Brain pericyte (primary cell): Measurements from ENCODE around the gene CHRNA9.
"Not testable (repeated sequence)": the region's sequence is repeated elsewhere in the genome, so short reads cannot be mapped to it uniquely, and the experiment has no call there.

ENCODE experiments used
- DNase-seq: peaks from one replicate; pipeline ENCODE4 v3.0.0-alpha.2; 2012; ENCODE audit warnings: low read depth, low spot score

The CHRNA9 gene

DNA sequence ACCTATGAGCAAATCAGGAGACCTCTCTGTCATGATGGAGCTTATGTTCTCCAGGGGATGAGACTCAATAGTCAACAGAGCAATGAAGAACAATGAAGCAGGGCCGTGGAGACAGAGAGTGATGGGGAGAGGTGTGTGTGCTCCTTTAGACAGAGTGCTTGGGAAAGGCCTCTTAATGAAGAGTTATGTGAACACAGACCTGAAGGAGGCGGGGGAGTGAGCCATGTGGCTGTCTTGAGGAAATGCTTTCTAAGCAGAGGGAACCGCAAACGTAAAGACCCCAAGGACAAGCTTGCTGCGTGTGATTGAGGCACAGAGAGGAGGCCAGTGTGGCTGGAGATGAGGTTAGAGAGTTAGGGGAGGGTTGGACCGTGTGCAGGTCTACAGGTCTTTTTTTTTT lies 53.1 kb downstream of the CHRNA9 start:
- DNase-seq = no peak

DNA sequence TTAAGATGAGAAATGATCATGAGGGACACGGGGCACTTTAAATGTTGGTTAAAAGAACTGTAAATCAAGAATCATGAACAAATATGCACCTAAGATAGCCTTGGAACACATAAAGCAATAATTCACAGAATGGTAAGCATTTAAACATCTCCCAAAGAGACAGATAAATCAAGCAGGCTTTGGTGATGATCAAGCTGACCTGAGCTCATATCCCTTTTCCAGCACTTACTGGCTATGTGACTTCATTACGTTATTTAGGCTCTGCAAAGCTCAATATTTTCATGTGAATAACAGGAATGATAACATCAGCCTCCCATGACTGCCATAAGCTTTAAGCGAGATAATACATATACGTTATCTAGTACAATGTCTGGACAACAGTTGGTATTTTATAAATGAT lies 54.9 kb downstream of the CHRNA9 start:
- no peak for DNase-seq

DNA sequence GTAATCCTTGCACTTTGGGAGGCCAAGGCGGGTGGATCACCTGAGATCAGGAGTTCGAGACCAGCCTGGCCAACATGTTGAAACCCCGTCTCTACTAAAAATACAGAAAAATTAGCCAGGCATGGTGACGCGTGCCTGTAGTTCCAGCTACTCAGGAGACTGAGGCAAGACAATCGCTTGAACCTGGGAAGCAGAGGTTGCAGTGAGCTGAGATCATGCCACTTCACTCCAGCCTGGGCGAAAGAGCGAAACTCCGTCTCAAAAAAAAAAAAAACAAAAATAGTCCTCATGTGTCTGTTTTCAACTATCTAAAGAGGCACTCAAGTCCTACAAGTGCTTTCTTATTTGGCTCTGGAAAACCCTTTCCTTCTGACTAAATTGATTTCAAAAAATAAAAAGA lies 57.1 kb downstream of the CHRNA9 start:
- DNase-seq = not testable (repeated sequence)

DNA sequence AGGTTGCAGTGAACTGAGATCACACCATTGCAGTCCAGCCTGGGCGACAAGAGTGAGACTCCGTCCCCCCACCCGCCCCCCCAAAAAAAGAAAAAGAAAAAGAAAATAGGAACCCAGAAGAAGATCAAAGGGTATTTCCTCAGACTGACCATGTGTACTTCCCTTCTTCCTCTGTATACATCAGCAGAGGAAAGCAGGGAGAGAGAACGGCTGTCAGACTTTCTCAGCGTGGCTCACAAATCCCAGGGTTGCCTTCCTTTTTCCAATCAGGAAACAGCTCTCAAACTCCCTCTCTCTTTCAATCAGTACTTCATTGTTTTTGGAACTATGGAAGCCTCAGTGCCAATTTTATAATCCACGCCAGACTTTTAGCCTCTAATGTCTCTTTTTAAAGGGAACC lies 59.1 kb downstream of the CHRNA9 start:
- DNase-seq = no peak

DNA sequence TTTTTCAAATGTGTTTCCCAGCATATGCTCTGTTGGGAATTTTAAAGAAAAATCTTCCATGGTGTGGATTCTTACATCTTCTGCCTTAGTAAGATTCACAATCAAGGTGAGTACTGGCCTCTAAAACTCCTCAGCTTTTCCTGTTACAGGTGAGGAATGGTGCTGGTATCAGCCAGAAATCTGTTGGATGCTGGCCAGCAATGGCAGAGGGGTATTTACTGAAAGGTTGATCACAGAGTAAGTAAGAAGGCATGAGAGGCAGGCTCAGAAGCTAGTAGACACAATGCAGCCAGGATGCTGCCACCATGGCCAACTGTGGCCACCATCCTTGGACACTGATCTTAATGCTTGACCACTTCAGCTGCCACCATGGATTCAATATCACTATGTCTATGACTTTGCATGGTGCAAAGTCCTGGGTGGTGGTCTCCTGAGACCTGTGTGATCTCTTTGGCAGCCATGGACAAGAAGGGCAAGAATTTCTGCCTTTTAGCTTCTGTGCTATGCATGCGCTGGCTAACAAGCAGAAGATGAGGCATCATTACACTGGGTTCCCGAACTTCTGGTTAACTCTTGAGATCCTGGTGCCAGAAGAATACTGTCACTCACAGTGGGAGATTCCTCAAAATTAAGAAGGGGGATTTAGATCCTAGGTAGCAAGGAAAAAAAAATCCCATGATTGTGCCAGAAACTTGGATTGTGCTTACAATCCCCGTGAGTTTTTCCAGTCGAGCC lies 60.2 kb downstream of the CHRNA9 start:
- no peak for DNase-seq

DNA sequence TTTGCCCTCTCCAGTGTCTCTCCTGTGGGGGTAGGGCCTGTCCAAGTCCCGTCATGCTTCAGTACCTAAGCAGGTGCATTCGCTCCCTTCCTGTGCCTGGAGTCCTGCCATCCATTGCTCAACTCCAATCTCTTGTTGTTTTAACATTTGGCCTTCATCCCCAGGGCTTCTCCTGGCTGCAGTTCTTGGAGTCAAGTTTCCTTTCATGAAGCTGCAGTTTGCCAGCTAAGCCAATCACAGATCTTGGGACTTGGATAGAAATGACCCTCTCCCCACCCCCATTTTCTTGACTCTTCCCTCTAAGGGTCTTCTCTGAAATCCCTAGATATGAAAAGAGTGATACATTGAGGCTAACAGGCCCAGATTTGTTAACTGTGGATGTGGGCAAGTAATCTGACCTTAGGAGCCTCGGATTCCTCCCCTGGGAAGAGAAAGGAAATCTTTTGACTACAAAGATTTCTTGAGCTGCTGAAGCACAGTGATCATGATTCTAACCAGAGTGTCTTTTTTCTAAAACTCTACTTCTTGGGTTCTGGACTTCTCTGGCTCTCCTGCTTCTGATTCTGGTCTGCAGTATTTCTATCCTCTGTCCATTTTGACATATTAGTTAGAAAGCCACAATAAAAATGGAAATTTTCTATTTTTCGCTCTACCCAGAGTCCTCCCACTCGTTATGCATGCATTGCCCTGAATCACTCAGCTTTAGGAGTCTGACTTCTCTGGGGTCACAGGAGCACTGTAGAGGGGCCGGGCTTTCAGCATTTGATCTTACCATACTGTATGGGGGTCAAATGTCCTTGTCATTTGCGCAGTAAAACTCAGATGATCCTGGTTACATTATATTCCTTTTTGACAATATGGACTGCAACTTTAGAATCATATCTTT lies 61.0 kb downstream of the CHRNA9 start:
- DNase-seq = peak; percentile 10

DNA sequence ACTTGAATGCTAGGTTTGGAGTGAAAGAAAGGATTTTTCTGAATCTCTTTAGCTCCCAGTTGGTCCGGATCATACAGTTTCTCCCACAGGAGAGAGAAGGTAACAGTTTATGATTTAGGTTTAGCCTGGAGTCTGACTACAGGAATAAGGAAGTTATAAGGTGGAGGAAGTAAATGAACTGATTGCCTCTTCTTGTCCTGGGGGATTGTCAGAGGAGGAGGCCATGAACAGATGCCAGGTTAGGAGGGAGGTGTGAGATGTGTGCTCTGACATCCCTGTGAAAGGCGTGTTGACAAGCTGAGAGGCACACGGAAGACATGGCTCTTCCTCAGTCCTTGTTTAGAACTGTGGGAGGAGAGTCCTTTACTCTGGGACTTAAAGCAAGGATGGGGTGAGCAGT lies 64.4 kb downstream of the CHRNA9 start:
- no peak for DNase-seq

DNA sequence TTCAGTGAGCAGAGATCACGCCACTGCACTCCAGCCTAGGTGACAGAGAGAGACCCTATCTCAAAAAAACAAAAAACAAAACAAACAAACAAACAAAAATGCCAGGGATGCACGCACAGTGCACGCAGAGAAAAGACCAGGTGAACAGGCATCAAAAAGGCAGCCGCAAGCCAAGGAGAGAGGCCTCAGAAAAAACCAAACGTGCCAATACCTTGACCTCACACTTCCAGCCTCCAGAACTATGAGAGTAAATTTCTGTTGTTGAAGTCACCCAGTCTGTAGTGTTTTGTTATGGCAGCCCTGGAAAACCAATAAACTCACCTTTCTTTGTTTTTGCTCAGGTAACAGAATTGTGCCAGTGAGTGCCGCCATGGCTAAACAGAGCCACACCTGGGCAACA lies 66.0 kb downstream of the CHRNA9 start:
- no peak for DNase-seq

DNA sequence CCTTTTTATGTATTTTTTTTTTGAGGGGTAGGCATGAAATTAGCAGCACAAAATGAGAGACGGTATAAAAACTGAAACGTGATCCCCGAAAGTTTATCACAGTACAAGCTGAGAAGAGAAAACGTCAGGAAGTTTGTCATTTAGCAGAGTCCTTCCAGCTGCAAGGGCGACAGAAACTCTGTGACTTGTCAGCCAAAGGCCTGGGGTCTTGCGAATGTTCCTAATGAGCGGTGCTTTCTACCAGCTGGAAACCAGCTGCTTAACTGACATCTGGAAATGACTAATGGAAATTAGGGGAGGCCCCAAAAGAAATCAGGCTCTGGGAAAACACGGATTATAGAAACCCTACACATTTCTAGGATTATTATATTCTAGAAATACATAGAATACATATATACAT lies 66.5 kb downstream of the CHRNA9 start:
- no peak for DNase-seq

DNA sequence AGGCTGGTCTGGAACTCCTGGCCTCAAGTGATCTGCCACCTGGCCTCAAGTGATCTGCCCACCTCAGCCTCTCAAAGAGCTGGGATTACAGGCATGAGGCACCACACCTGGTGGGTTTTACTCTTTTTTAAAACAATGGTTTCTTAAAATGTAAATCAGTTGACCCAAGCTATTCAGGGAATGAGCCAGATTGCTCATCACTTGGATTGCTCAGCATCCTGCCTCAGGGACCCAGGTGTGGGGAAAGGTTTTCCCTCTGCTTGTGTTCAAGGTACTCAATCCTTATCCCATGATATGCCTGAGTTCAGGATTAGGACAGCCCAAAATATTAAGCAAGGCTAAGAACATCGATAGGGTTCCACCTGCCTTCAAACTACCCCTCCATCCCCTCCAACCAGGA lies 67.4 kb downstream of the CHRNA9 start:
- DNase-seq = no peak

DNA sequence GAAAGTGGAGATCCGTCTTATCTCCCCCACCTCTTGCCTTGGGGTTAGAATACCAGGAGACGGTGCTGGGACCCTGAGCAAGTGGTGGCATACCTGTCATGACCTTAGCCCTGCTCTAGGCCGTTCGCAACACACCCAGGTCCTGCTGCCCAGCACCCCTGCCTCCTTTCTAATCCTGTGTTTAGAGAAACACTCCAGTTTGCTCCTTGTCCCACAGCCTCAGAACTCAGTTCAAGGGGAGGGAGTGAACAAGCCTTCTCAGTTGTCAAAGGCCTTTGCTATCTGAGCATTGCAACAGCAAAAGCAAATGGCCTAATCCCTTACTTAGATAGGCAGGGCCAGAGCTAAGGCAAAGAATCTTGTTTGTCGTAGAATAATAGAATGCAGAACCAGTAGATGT lies 67.9 kb downstream of the CHRNA9 start:
- no peak for DNase-seq
